ENCODE data around the gene GRIN2A. TPM values are rescaled to one million over a fixed set of nuclear protein-coding genes. Genes with fewer than 3 reads are reported as not detected.

GRIN2A gene
- total and polyA plus RNA-seq, 2 experiments from 2014 or later = 0.05 to 1.6 TPM

- Histone ChIP-seq H3K4me1 (ENCODE audit: insufficient read depth) (no peaks in the 10 kb centered on the region), H3K27me3 (no peaks in the 10 kb centered on the region), H3K9me2 (replicated peaks; ENCODE audit: insufficient read depth) (no peaks in the 10 kb centered on the region), H3K4me3 (no peak overlapping the region), H2AFZ (no peak overlapping the region), H3K36me3 (replicated peaks; ENCODE audit: insufficient read depth, low read depth) (no peaks in the 10 kb centered on the region), H3K79me2 (no peaks in the 10 kb centered on the region), H3K4me2 (no peak overlapping the region), H4K20me1 (ENCODE audit: insufficient read depth, poor library complexity, severe bottlenecking) (no peaks in the 10 kb centered on the region), H3K9me3 (ENCODE audit: low read depth) (no peaks in the 10 kb centered on the region), H3K27ac (no peak overlapping the region)
- 79% methylated on average over 1 of the region's 1 CpG for WGBS (ENCODE audit: low lambda C conversion rate, missing lambda C conversion rate)
- no peak for TF ChIP-seq CTCF (IDR thresholded peaks at IDR 0.05; ENCODE audit: poor library complexity)
- TF ChIP-seq EZH2phosphoT487 (IDR thresholded peaks at IDR 0.05; ENCODE audit: low read depth, severe bottlenecking, unreplicated experiment) = no peak
- no peak for TF ChIP-seq EZH2 (IDR thresholded peaks at IDR 0.05; ENCODE audit: borderline replicate concordance)
- DNase-seq (ENCODE audit: low spot score) = no peak
Observed at GRCh38 chr16:9932000-9932399, 250.2 kb downstream of the GRIN2A start.

GRCh38 chr16:9929836-9930235 is 252.4 kb downstream of the GRIN2A start:
- H3K27ac ChIP-seq = peak overlapping the region; percentile 22
- H4K20me1 ChIP-seq (ENCODE audit: insufficient read depth, poor library complexity, severe bottlenecking) = no peaks in the 10 kb centered on the region
- H3K4me2 ChIP-seq = no peak overlapping the region
- no peak overlapping the region for H3K4me3 ChIP-seq
- no peak for DNase-seq (ENCODE audit: low spot score)
- WGBS (ENCODE audit: low lambda C conversion rate, missing lambda C conversion rate) = 87% methylated on average over 4 of the region's 4 CpGs
- H2AFZ ChIP-seq = no peak overlapping the region
- no peaks in the 10 kb centered on the region for H3K36me3 ChIP-seq (replicated peaks; ENCODE audit: insufficient read depth, low read depth)
- H3K27me3 ChIP-seq = peaks cover under 1% of the 10 kb centered on the region
- no peaks in the 10 kb centered on the region for H3K79me2 ChIP-seq
- no peaks in the 10 kb centered on the region for H3K9me3 ChIP-seq (ENCODE audit: low read depth)
- H3K4me1 ChIP-seq (ENCODE audit: insufficient read depth) = no peaks in the 10 kb centered on the region
- TF ChIP-seq EZH2 (IDR thresholded peaks at IDR 0.05; ENCODE audit: borderline replicate concordance) (no peak), EZH2phosphoT487 (IDR thresholded peaks at IDR 0.05; ENCODE audit: low read depth, severe bottlenecking, unreplicated experiment) (no peak)
- H3K9me2 ChIP-seq (replicated peaks; ENCODE audit: insufficient read depth) = no peaks in the 10 kb centered on the region

GRCh38 chr16:9929313-9929712 is 252.9 kb downstream of the GRIN2A start:
- H3K9me2 ChIP-seq (replicated peaks; ENCODE audit: insufficient read depth) = no peaks in the 10 kb centered on the region
- H3K4me1 ChIP-seq (ENCODE audit: insufficient read depth) = no peaks in the 10 kb centered on the region
- H4K20me1 ChIP-seq (ENCODE audit: insufficient read depth, poor library complexity, severe bottlenecking) = no peaks in the 10 kb centered on the region
- no peak for TF ChIP-seq EZH2 (IDR thresholded peaks at IDR 0.05; ENCODE audit: borderline replicate concordance)
- no peak for TF ChIP-seq CTCF (IDR thresholded peaks at IDR 0.05; ENCODE audit: poor library complexity)
- TF ChIP-seq EZH2phosphoT487 (IDR thresholded peaks at IDR 0.05; ENCODE audit: low read depth, severe bottlenecking, unreplicated experiment) = no peak
- H3K9me3 ChIP-seq (ENCODE audit: low read depth) = no peaks in the 10 kb centered on the region
- no peak overlapping the region for H3K27ac ChIP-seq
- H3K27me3 ChIP-seq = peaks cover 3% of the 10 kb centered on the region
- H3K4me3 ChIP-seq = no peak overlapping the region
- no peak overlapping the region for H2AFZ ChIP-seq
- H3K79me2 ChIP-seq = no peaks in the 10 kb centered on the region
- DNase-seq (ENCODE audit: low spot score) = no peak
- no peaks in the 10 kb centered on the region for H3K36me3 ChIP-seq (replicated peaks; ENCODE audit: insufficient read depth, low read depth)
- H3K4me2 ChIP-seq = no peak overlapping the region

- H3K36me3 ChIP-seq (replicated peaks; ENCODE audit: insufficient read depth, low read depth) = no peaks in the 10 kb centered on the region
- no peaks in the 10 kb centered on the region for H3K79me2 ChIP-seq
- H2AFZ ChIP-seq = no peak overlapping the region
- peak; percentile 12 for DNase-seq (ENCODE audit: low spot score)
- no peaks in the 10 kb centered on the region for H3K4me1 ChIP-seq (ENCODE audit: insufficient read depth)
- no peaks in the 10 kb centered on the region for H4K20me1 ChIP-seq (ENCODE audit: insufficient read depth, poor library complexity, severe bottlenecking)
- H3K27ac ChIP-seq = no peak overlapping the region
- no peaks in the 10 kb centered on the region for H3K9me3 ChIP-seq (ENCODE audit: low read depth)
- WGBS (ENCODE audit: low lambda C conversion rate, missing lambda C conversion rate) = 64% methylated on average over 4 of the region's 4 CpGs
- no peak for TF ChIP-seq EZH2 (IDR thresholded peaks at IDR 0.05; ENCODE audit: borderline replicate concordance)
- no peak for TF ChIP-seq EZH2phosphoT487 (IDR thresholded peaks at IDR 0.05; ENCODE audit: low read depth, severe bottlenecking, unreplicated experiment)
- no peak for TF ChIP-seq CTCF (IDR thresholded peaks at IDR 0.05; ENCODE audit: poor library complexity)
- H3K4me2 ChIP-seq = no peak overlapping the region
- peaks cover 3% of the 10 kb centered on the region for H3K27me3 ChIP-seq
- H3K4me3 ChIP-seq = no peak overlapping the region
- no peaks in the 10 kb centered on the region for H3K9me2 ChIP-seq (replicated peaks; ENCODE audit: insufficient read depth)
Observed at GRCh38 chr16:9922441-9922840, 259.8 kb downstream of the GRIN2A start.

Measured in hepatocyte (in vitro differentiated cells).